Neural cell (in vitro differentiated cells): ENCODE results near the gene COL27A1. TPM values are rescaled to one million over a fixed set of nuclear protein-coding genes. Genes with fewer than 3 reads are reported as not detected.

Experiments used
- H2AFZ ChIP-seq: fragments of 200-600, 300-800 bp; sonication (generic), shearing (Covaris generic); 2 replicates; pipeline ENCODE4 v1.6.0; 2014; ENCODE audit warnings: low read depth, mild to moderate bottlenecking, antibody characterized with exemption, low read length, moderate library complexity
- H3F3A ChIP-seq: fragments of 200-600 bp; shearing (Covaris generic); 2 replicates; pipeline ENCODE4 v1.6.1; 2016; ENCODE audit warnings: mild to moderate bottlenecking, moderate library complexity, mixed read lengths, antibody characterized with exemption, low read length; ENCODE audit not compliant: insufficient read depth, poor library complexity, severe bottlenecking
- H3K27ac ChIP-seq: fragments of 200-600, 300-800 bp; sonication (generic), shearing (Covaris generic); 2 replicates; pipeline ENCODE4 v1.5.1; 2014; ENCODE audit warnings: mild to moderate bottlenecking, low read length, moderate library complexity
- H3K27me3 ChIP-seq: fragments of 300-800, 200-600 bp; sonication (generic), shearing (Covaris generic); 2 replicates; pipeline ENCODE4 v1.6.0; 2014; ENCODE audit warnings: mild to moderate bottlenecking, low read depth, low read length, moderate library complexity; ENCODE audit not compliant: insufficient read depth
- H3K36me3 ChIP-seq: fragments of 300-800, 200-600 bp; sonication (generic), shearing (Covaris generic); 2 replicates; pipeline ENCODE4 v1.5.1; 2014; ENCODE audit warnings: mild to moderate bottlenecking, antibody characterized with exemption, low read length, moderate library complexity; ENCODE audit not compliant: insufficient read depth
- H3K4me2 ChIP-seq: fragments of 300-800, 200-600 bp; sonication (generic), shearing (Covaris generic); 2 replicates; pipeline ENCODE4 v1.6.0; 2014; ENCODE audit warnings: mild to moderate bottlenecking, low read length
- H3K4me3 ChIP-seq: fragments of 300-800, 200-600 bp; sonication (generic), shearing (Covaris generic); 2 replicates; pipeline ENCODE4 v1.5.1; 2014; ENCODE audit warnings: mild to moderate bottlenecking, low read length, moderate library complexity
- H3K79me2 ChIP-seq: fragments of 200-600 bp; shearing (Covaris generic); replicated peaks from 2 replicates; pipeline ENCODE4 v1.6.0; 2014; ENCODE audit warnings: mild to moderate bottlenecking, low read length, moderate library complexity; ENCODE audit not compliant: insufficient read depth
- H3K9ac ChIP-seq: fragments of 300-800, 200-600 bp; sonication (generic), shearing (Covaris generic); 2 replicates; pipeline ENCODE4 v1.6.1; 2016; ENCODE audit warnings: mild to moderate bottlenecking, low read length, mixed read lengths
- H3K9me2 ChIP-seq: fragments of 200-600 bp; shearing (Covaris generic); 2 replicates; pipeline ENCODE4 v1.6.1; 2016; ENCODE audit warnings: mild to moderate bottlenecking, low read length, mixed read lengths; ENCODE audit not compliant: insufficient read depth
- H3K9me3 ChIP-seq: fragments of 200-600, 300-800 bp; sonication (generic), shearing (Covaris generic); 2 replicates; pipeline ENCODE4 v1.6.1; 2016; ENCODE audit warnings: mild to moderate bottlenecking, mixed run types, low read length, moderate library complexity, mixed read lengths
- H4K20me1 ChIP-seq: fragments of 200-600 bp; shearing (Covaris generic); 2 replicates; pipeline ENCODE4 v1.6.1; 2016; ENCODE audit warnings: mild to moderate bottlenecking, mixed run types; ENCODE audit not compliant: insufficient read depth
- EP300 ChIP-seq: fragments of 450-650 bp; conservative IDR thresholded peaks from 2 replicates; pipeline ENCODE4 v1.6.1; 2014; ENCODE audit warnings: antibody characterized with exemption, mild to moderate bottlenecking, moderate library complexity; ENCODE audit not compliant: poor library complexity, severe bottlenecking
- EZH2 ChIP-seq: fragments of 200-600, 300-800 bp; shearing (Covaris generic), sonication (generic); IDR thresholded peaks from 2 replicates; pipeline ENCODE4 v1.6.1; 2014; ENCODE audit warnings: antibody characterized with exemption, low read length, borderline replicate concordance, mild to moderate bottlenecking; ENCODE audit not compliant: insufficient read depth, poor library complexity, severe bottlenecking
- MXI1 ChIP-seq: fragments of 450-650 bp; conservative IDR thresholded peaks from 2 replicates; pipeline ENCODE4 v1.6.1; 2014; ENCODE audit warnings: antibody characterized with exemption, mild to moderate bottlenecking; ENCODE audit not compliant: poor library complexity, severe bottlenecking
- POLR2AphosphoS5 ChIP-seq: IDR thresholded peaks from 2 replicates; pipeline ENCODE4 v1.6.1; 2012
- RAD21 ChIP-seq: fragments of 450-650 bp; conservative IDR thresholded peaks from 2 replicates; pipeline ENCODE4 v1.6.1; 2014; ENCODE audit warnings: antibody characterized with exemption, mild to moderate bottlenecking, moderate library complexity
- SMC3 ChIP-seq: fragments of 450-650 bp; conservative IDR thresholded peaks from 2 replicates; pipeline ENCODE4 v1.6.1; 2014; ENCODE audit warnings: antibody characterized with exemption, mild to moderate bottlenecking, moderate library complexity; ENCODE audit not compliant: poor library complexity
- TAF1 ChIP-seq: IDR thresholded peaks from 2 replicates; pipeline ENCODE4 v1.6.1; 2012; ENCODE audit warnings: low read depth
- polyA plus RNA-seq: library from polyadenylated mRNA; depleted of rRNA; stranded (reverse); fragments of >200 nt; gene quantifications from 2 replicates; pipeline ENCODE4 v1.2.3, GENCODE V29; 2014
- TF ChIP-seq, protein P1 (sequence below): IDR thresholded peaks from 2 replicates; pipeline ENCODE4 v1.6.1; 2012; ENCODE audit warnings: borderline replicate concordance
- TF ChIP-seq, protein P2 (sequence below): fragments of 450-650 bp; IDR thresholded peaks from 2 replicates; pipeline ENCODE4 v1.5.1; 2014; ENCODE audit warnings: antibody characterized with exemption, mild to moderate bottlenecking, moderate library complexity; ENCODE audit not compliant: poor library complexity, severe bottlenecking

The COL27A1 gene
- polyA plus RNA-seq, 1 donor from 2014 or later = 0.25 TPM

- no peak overlapping the region for H3K27ac ChIP-seq
These were observed 117.5 kb downstream of the COL27A1 start for GRCh38 chr9:114272739-114273431.

GRCh38 chr9:114273461-114273881 is 118.1 kb downstream of the COL27A1 start:
- Histone ChIP-seq H3K36me3 (no peaks in the 10 kb centered on the region), H3K9me3 (no peaks in the 10 kb centered on the region), H3K9me2 (no peaks in the 10 kb centered on the region), H3F3A (no peaks in the 10 kb centered on the region), H3K4me2 (no peak overlapping the region), H3K9ac (no peak overlapping the region), H3K27ac (no peak overlapping the region), H3K79me2 (no peaks in the 10 kb centered on the region), H3K4me3 (no peak overlapping the region), H2AFZ (no peak overlapping the region), H4K20me1 (no peaks in the 10 kb centered on the region), H3K27me3 (no peaks in the 10 kb centered on the region)
- TF ChIP-seq RAD21 = no peak

More at GRCh38 chr9:114272739-114273431, 117.5 kb downstream of the COL27A1 start:
- no peaks in the 10 kb centered on the region for H3K9me2 ChIP-seq
- TF ChIP-seq EP300 (no peak), SMC3 (no peak), RAD21 (no peak), EZH2 (no peak), MXI1 (no peak)
- no peaks in the 10 kb centered on the region for H3K79me2 ChIP-seq
- H3K4me2 ChIP-seq = no peak overlapping the region
- no peaks in the 10 kb centered on the region for H3K27me3 ChIP-seq
- H3K36me3 ChIP-seq = no peaks in the 10 kb centered on the region
- no peak overlapping the region for H3K9ac ChIP-seq
- H3K9me3 ChIP-seq = no peaks in the 10 kb centered on the region
- H4K20me1 ChIP-seq = no peaks in the 10 kb centered on the region
- no peak overlapping the region for H3K4me3 ChIP-seq
- no peaks in the 10 kb centered on the region for H3F3A ChIP-seq
- H2AFZ ChIP-seq = no peak overlapping the region

- Histone ChIP-seq H4K20me1 (no peaks in the 10 kb centered on the region), H3K9me3 (no peaks in the 10 kb centered on the region), H3F3A (no peaks in the 10 kb centered on the region), H3K9ac (no peak overlapping the region), H2AFZ (no peak overlapping the region), H3K79me2 (no peaks in the 10 kb centered on the region), H3K27ac (no peak overlapping the region), H3K9me2 (no peaks in the 10 kb centered on the region), H3K4me3 (no peak overlapping the region), H3K4me2 (no peak overlapping the region), H3K27me3 (no peaks in the 10 kb centered on the region), H3K36me3 (no peaks in the 10 kb centered on the region)
- TF ChIP-seq EZH2 = no peak
- no peak for TF ChIP-seq MXI1
- no peak for TF ChIP-seq POLR2AphosphoS5
These were observed 118.9 kb downstream of the COL27A1 start for GRCh38 chr9:114274217-114274616.

DNA sequence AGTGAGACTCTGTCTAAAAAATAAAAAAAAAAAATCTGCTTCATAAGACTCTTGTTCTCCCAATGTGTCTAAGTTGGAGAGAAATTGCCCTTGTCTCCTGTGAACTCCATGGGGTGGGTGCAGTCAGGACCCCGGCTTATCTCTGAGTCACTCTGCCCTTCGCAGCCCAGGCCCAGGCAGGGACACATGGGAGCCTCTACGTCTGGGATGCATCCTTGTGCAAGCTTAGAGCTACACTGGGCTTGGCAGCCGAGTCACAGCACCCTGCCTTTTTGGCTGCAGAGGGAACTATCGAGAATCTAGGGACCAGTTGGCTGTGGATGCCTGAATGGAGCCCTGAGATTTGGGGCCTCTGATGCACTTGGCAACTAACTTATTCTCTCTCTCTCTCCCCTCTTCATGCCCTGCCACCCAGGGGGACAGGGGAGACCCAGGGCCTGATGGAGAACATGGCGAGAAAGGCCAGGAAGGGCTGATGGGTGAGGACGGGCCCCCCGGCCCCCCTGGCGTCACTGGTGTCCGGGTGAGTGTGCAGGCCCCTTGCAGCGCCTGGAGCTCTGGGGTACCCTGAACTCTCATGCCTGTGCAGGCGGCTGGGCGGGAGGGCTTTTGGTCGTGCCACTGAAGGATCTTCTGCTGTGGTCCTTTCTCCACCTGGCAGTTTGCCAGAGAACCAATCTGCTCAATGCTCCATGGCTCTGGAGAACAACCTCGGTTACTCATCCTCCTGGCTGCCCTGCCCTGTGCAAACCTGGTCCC is 120.1 kb downstream of the COL27A1 start:
- TF ChIP-seq SMC3 = no peak
- TF ChIP-seq TAF1 = no peak
- TF ChIP-seq, protein P1, sequence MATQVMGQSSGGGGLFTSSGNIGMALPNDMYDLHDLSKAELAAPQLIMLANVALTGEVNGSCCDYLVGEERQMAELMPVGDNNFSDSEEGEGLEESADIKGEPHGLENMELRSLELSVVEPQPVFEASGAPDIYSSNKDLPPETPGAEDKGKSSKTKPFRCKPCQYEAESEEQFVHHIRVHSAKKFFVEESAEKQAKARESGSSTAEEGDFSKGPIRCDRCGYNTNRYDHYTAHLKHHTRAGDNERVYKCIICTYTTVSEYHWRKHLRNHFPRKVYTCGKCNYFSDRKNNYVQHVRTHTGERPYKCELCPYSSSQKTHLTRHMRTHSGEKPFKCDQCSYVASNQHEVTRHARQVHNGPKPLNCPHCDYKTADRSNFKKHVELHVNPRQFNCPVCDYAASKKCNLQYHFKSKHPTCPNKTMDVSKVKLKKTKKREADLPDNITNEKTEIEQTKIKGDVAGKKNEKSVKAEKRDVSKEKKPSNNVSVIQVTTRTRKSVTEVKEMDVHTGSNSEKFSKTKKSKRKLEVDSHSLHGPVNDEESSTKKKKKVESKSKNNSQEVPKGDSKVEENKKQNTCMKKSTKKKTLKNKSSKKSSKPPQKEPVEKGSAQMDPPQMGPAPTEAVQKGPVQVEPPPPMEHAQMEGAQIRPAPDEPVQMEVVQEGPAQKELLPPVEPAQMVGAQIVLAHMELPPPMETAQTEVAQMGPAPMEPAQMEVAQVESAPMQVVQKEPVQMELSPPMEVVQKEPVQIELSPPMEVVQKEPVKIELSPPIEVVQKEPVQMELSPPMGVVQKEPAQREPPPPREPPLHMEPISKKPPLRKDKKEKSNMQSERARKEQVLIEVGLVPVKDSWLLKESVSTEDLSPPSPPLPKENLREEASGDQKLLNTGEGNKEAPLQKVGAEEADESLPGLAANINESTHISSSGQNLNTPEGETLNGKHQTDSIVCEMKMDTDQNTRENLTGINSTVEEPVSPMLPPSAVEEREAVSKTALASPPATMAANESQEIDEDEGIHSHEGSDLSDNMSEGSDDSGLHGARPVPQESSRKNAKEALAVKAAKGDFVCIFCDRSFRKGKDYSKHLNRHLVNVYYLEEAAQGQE = no peak
- TF ChIP-seq, protein P2, sequence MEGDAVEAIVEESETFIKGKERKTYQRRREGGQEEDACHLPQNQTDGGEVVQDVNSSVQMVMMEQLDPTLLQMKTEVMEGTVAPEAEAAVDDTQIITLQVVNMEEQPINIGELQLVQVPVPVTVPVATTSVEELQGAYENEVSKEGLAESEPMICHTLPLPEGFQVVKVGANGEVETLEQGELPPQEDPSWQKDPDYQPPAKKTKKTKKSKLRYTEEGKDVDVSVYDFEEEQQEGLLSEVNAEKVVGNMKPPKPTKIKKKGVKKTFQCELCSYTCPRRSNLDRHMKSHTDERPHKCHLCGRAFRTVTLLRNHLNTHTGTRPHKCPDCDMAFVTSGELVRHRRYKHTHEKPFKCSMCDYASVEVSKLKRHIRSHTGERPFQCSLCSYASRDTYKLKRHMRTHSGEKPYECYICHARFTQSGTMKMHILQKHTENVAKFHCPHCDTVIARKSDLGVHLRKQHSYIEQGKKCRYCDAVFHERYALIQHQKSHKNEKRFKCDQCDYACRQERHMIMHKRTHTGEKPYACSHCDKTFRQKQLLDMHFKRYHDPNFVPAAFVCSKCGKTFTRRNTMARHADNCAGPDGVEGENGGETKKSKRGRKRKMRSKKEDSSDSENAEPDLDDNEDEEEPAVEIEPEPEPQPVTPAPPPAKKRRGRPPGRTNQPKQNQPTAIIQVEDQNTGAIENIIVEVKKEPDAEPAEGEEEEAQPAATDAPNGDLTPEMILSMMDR = no peak
- TF ChIP-seq RAD21 = no peak
- TF ChIP-seq EP300 = no peak
- no peak for TF ChIP-seq MXI1
- TF ChIP-seq EZH2 = no peak
- no peak for TF ChIP-seq POLR2AphosphoS5
- Histone ChIP-seq H4K20me1 (no peaks in the 10 kb centered on the region), H2AFZ (no peak overlapping the region), H3K4me3 (no peak overlapping the region), H3K36me3 (no peaks in the 10 kb centered on the region), H3K9me3 (no peaks in the 10 kb centered on the region), H3K27me3 (no peaks in the 10 kb centered on the region), H3K9ac (no peak overlapping the region), H3F3A (no peaks in the 10 kb centered on the region), H3K4me2 (no peak overlapping the region), H3K9me2 (no peaks in the 10 kb centered on the region), H3K27ac (no peak overlapping the region), H3K79me2 (no peaks in the 10 kb centered on the region)
